CD4-positive, alpha-beta T cell (primary cell): ENCODE data around the gene B9D1. TPM values are rescaled to one million over a fixed set of nuclear protein-coding genes. Genes with fewer than 3 reads are reported as not detected.

ENCODE experiments used
- ATAC-seq: fragments of 200-7000 bp; cut with Tn5 transposase; one replicate; pipeline ENCODE4 v1.10.0; 2022; ENCODE audit warnings: mild to moderate bottlenecking; ENCODE audit not compliant: poor library complexity
- CTCF ChIA-PET: fragments of 350-600 bp; sonication (Branson Sonifier 250); formaldehyde crosslinking; loops from one replicate; lab custom pipeline; 2021; ENCODE audit warnings: antibody characterized with exemption, inconsistent platforms; lab: Charles Lee
- POLR2A ChIA-PET: fragments of 350-600 bp; sonication (Branson Sonifier 250); formaldehyde crosslinking; loops from one replicate; lab custom pipeline; 2021; ENCODE audit warnings: antibody characterized with exemption, inconsistent platforms; lab: Charles Lee
- DNase-seq, 14 experiments: peaks; one replicate each; pipeline ENCODE4 v3.0.0-alpha.2; 2013 to 2020; ENCODE audit warnings: mixed read lengths in 2 of 14
- H3K27ac ChIP-seq, 2 donors: one replicate each; pipeline versions ENCODE4 v1.5.1 to v1.7.0; 2013; ENCODE audit warnings: low read length in 2 of 2, low read depth in 1 of 2, mild to moderate bottlenecking in 1 of 2
- H3K27me3 ChIP-seq, 2 experiments: 1 replicate in 1 of 2; 2 replicates in 1 of 2; pipeline versions ENCODE4 v1.6.1 to v1.7.0; 2013; ENCODE audit warnings: low read length in 2 of 2, control low read depth in 1 of 2, mild to moderate bottlenecking in 1 of 2, moderate library complexity in 1 of 2; ENCODE audit not compliant: insufficient read depth in 2 of 2, control insufficient read depth in 1 of 2
- H3K36me3 ChIP-seq: one replicate; pipeline ENCODE4 v1.6.1; 2013; ENCODE audit warnings: low read length, control low read depth; ENCODE audit not compliant: insufficient read depth
- H3K4me1 ChIP-seq: one replicate; pipeline ENCODE4 v1.6.1; 2013; ENCODE audit warnings: low read length, control low read depth; ENCODE audit not compliant: insufficient read depth
- H3K4me3 ChIP-seq: one replicate; pipeline ENCODE4 v1.5.1; 2013; ENCODE audit warnings: mild to moderate bottlenecking, low read length, moderate library complexity
- H3K9me3 ChIP-seq, 2 experiments: 1 replicate in 1 of 2; 2 replicates in 1 of 2; pipeline versions ENCODE4 v1.6.1 to v1.7.0; 2013; ENCODE audit warnings: low read length in 2 of 2, mild to moderate bottlenecking in 2 of 2, control low read depth in 1 of 2, moderate library complexity in 1 of 2; ENCODE audit not compliant: control insufficient read depth in 1 of 2, insufficient read depth in 1 of 2
- H3K27ac Mint-ChIP-seq: one replicate; pipeline ENCODE4 v1.8.0; 2020; ENCODE audit warnings: mixed read lengths
- H3K27me3 Mint-ChIP-seq: one replicate; pipeline ENCODE4 v1.8.0; 2021; ENCODE audit warnings: mixed read lengths
- H3K36me3 Mint-ChIP-seq: one replicate; pipeline ENCODE4 v1.8.0; 2021; ENCODE audit warnings: low read depth, mixed read lengths
- H3K4me1 Mint-ChIP-seq: one replicate; pipeline ENCODE4 v1.8.0; 2021; ENCODE audit warnings: low read depth, mixed read lengths
- H3K4me3 Mint-ChIP-seq: one replicate; pipeline ENCODE4 v1.8.0; 2020; ENCODE audit warnings: mild to moderate bottlenecking, mixed read lengths
- H3K9me3 Mint-ChIP-seq: one replicate; pipeline ENCODE4 v1.8.0; 2020; ENCODE audit warnings: mixed read lengths
- intact Hi-C, 2 experiments: fragments of 100-400 bp; cut with DNase I in 1 of 2; cut with micrococcal nuclease in 1 of 2; formaldehyde crosslinking; loops; one replicate each; pipeline versions ENCODE4 v1.15.1 to v1.9.0; 2023 to 2025; cut with DNase I, micrococcal nuclease
- total RNA-seq, 174 experiments: library from RNA in 2 of 174; stranded (reverse) in 2 of 174; gene quantifications; one replicate each; pipeline ENCODE4 v1.2.3 and lab custom pipeline; 2021 to 2026
- TF ChIP-seq, protein P1 (sequence below): fragments of 200-600 bp; IDR thresholded peaks from one replicate; pipeline ENCODE4 v1.8.0; 2022; ENCODE audit warnings: antibody characterized with exemption, mild to moderate bottlenecking

The B9D1 gene
- total RNA-seq, 2 experiments from 2014 or later: 0.66 to 0.73 TPM

DNA sequence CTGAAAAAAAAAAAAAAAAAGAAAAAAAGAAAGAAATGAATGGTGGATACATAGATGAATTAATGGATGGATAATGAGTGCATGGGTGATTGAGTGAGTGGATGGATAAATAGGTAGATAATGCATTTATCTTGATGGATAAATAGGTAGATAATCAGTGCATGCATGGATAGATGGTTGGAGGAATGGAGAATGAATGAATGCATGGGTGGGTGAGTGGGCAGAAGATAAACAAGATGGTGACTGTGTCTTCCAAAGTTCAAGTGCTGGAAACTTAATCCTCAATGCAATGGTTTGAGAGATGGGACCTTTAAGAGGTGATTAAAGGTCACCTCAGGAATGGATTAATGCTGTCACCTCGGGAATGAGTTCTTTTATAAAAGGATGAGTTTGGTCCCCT is 41.7 kb upstream of the B9D1 start:
- Mint-ChIP-seq H3K27ac (no peak overlapping the region), H3K36me3 (no peaks in the 10 kb centered on the region), H3K4me3 (no peak overlapping the region), H3K27me3 (no peaks in the 10 kb centered on the region), H3K9me3 (no peaks in the 10 kb centered on the region), H3K4me1 (no peaks in the 10 kb centered on the region)
- intact Hi-C loops: no loop called here
- Histone ChIP-seq H3K36me3 (no peaks in the 10 kb centered on the region), H3K9me3 (no peaks in the 10 kb centered on the region), H3K27ac (no peak overlapping the region), H3K4me1 (no peaks in the 10 kb centered on the region), H3K4me3 (no peak overlapping the region), H3K27me3 (no peaks in the 10 kb centered on the region)
- ChIA-PET POLR2A (no interaction called here), CTCF (no interaction called here)
- no peak for DNase-seq
- TF ChIP-seq, protein P1, sequence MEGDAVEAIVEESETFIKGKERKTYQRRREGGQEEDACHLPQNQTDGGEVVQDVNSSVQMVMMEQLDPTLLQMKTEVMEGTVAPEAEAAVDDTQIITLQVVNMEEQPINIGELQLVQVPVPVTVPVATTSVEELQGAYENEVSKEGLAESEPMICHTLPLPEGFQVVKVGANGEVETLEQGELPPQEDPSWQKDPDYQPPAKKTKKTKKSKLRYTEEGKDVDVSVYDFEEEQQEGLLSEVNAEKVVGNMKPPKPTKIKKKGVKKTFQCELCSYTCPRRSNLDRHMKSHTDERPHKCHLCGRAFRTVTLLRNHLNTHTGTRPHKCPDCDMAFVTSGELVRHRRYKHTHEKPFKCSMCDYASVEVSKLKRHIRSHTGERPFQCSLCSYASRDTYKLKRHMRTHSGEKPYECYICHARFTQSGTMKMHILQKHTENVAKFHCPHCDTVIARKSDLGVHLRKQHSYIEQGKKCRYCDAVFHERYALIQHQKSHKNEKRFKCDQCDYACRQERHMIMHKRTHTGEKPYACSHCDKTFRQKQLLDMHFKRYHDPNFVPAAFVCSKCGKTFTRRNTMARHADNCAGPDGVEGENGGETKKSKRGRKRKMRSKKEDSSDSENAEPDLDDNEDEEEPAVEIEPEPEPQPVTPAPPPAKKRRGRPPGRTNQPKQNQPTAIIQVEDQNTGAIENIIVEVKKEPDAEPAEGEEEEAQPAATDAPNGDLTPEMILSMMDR: no peak
- ATAC-seq: no peak

DNA sequence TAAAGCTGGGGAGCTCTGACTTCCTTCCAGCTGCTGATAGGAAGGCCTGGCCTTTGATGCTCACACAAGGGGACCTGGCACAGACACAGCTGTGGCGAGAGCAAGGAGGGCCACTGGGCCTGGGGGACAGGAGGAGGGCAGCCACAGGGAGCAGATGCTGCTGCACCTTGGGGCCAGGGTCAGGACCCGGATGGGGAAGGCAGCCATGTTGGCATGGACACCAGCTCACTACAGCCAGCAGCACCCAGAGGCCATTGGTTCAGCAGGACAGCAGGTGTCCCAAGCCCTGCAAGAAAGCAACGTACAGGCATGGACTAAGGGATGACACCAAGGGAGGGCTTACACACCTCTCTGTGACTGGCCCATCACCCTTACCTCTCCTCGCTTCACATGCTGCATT is 40.5 kb upstream of the B9D1 start:
- Mint-ChIP-seq H3K9me3 (no peaks in the 10 kb centered on the region), H3K4me1 (no peaks in the 10 kb centered on the region), H3K36me3 (no peaks in the 10 kb centered on the region), H3K4me3 (no peak overlapping the region), H3K27me3 (no peaks in the 10 kb centered on the region), H3K27ac (no peak overlapping the region)
- TF ChIP-seq, protein P1: no peak
- intact Hi-C loops: no loop called here
- no peak for ATAC-seq
- no peak overlapping the region for H3K4me3 ChIP-seq
- H3K27ac ChIP-seq: no peak overlapping the region
- ChIA-PET CTCF (no interaction called here), POLR2A (no interaction called here)
- no peaks in the 10 kb centered on the region for H3K4me1 ChIP-seq
- DNase-seq: no peak
- H3K9me3 ChIP-seq: no peaks in the 10 kb centered on the region
- H3K36me3 ChIP-seq: no peaks in the 10 kb centered on the region
- H3K27me3 ChIP-seq: no peaks in the 10 kb centered on the region

DNA sequence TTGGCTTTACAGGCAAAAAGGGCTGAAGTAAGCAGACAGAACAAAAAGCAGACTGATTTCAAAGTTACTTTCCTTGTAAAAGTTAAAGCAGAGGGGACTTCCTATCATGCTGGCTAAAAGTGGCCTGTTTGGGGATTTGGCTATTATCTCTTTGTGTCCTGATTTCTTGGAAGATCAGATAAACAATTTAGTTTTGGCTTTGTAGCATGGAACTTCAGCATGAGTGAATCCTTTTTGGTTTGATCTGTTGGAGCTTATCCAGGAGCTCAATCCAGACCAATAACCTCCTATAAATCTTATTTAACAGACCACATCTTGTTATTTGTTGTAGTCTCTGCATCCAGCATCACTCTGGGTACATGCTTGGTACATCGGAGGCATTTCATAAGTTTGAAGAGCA is 39.6 kb upstream of the B9D1 start:
- Histone ChIP-seq H3K27ac (no peak overlapping the region), H3K4me1 (no peaks in the 10 kb centered on the region), H3K9me3 (no peaks in the 10 kb centered on the region), H3K4me3 (no peak overlapping the region), H3K27me3 (no peaks in the 10 kb centered on the region), H3K36me3 (no peaks in the 10 kb centered on the region)
- no peaks in the 10 kb centered on the region for H3K9me3 Mint-ChIP-seq
- POLR2A ChIA-PET: no interaction called here
- no peak for DNase-seq
- no peaks in the 10 kb centered on the region for H3K27me3 Mint-ChIP-seq
- H3K4me1 Mint-ChIP-seq: no peaks in the 10 kb centered on the region
- no peak overlapping the region for H3K4me3 Mint-ChIP-seq
- H3K36me3 Mint-ChIP-seq: no peaks in the 10 kb centered on the region
- no peak overlapping the region for H3K27ac Mint-ChIP-seq
- TF ChIP-seq, protein P1: no peak
- CTCF ChIA-PET: no interaction called here
- intact Hi-C loops: no loop called here
- ATAC-seq: no peak
